Activated B cell treated with CpG ODN at 0.5 μM for 24 hours (primary cell): ENCODE measurements around the gene C2orf76. TPM values are rescaled to one million over a fixed set of nuclear protein-coding genes. Genes with fewer than 3 reads are reported as not detected.

Source experiments
- ATAC-seq: fragments of 200-7000 bp; cut with Tn5 transposase; one replicate; pipeline ENCODE4 v1.10.0; 2021; ENCODE audit warnings: low read depth, mild to moderate bottlenecking, moderate library complexity
- CTCF ChIA-PET: fragments of 350-600 bp; sonication (Branson Sonifier 250); formaldehyde crosslinking; loops from one replicate; lab custom pipeline; 2021; ENCODE audit warnings: antibody characterized with exemption; lab: Charles Lee
- POLR2A ChIA-PET: fragments of 350-600 bp; sonication (Branson Sonifier 250); formaldehyde crosslinking; loops from one replicate; lab custom pipeline; 2021; ENCODE audit warnings: antibody characterized with exemption; lab: Charles Lee
- DNase-seq: peaks from one replicate; pipeline ENCODE4 v3.0.0; 2022
- H3K27ac Mint-ChIP-seq: one replicate; pipeline ENCODE4 v1.8.0; 2020; ENCODE audit warnings: mixed read lengths
- H3K27me3 Mint-ChIP-seq: one replicate; pipeline ENCODE4 v1.8.0; 2021; ENCODE audit warnings: mixed read lengths
- H3K36me3 Mint-ChIP-seq: one replicate; pipeline ENCODE4 v1.8.0; 2021; ENCODE audit warnings: low read depth, mixed read lengths
- H3K4me1 Mint-ChIP-seq: one replicate; pipeline ENCODE4 v1.8.0; 2021; ENCODE audit warnings: mixed read lengths
- H3K4me3 Mint-ChIP-seq: one replicate; pipeline ENCODE4 v1.8.0; 2020; ENCODE audit warnings: mild to moderate bottlenecking, mixed read lengths
- H3K9me3 Mint-ChIP-seq: one replicate; pipeline ENCODE4 v1.8.0; 2020; ENCODE audit warnings: mixed read lengths
- CTCF ChIP-seq: fragments of 200-600 bp; IDR thresholded peaks from one replicate; pipeline ENCODE4 v1.8.0; 2022; ENCODE audit warnings: antibody characterized with exemption, mild to moderate bottlenecking
- intact Hi-C: fragments of 100-400 bp; cut with micrococcal nuclease; formaldehyde crosslinking; loops from one replicate; pipeline ENCODE4 v1.15.1; 2024
- total RNA-seq: library from RNA; stranded (reverse); gene quantifications from 2 replicates; pipeline ENCODE4 v1.2.3, GENCODE V29; 2022

C2orf76 gene
- total RNA-seq, 1 donor from 2014 or later, result 11.0 TPM

GRCh38 chr2:119304847-119305246 lies 61.8 kb downstream of the C2orf76 start:
- Mint-ChIP-seq H3K27me3 (no peaks in the 10 kb centered on the region), H3K27ac (no peak overlapping the region), H3K9me3 (no peaks in the 10 kb centered on the region), H3K4me3 (no peak overlapping the region), H3K4me1 (no peaks in the 10 kb centered on the region), H3K36me3 (peaks cover 1% of the 10 kb centered on the region)
- ATAC-seq, result no peak
- no peak for DNase-seq
- ChIA-PET POLR2A (no interaction called here), CTCF (no interaction called here)
- intact Hi-C loops, result no loop called here
- TF ChIP-seq CTCF, result no peak

- Mint-ChIP-seq H3K4me1 (no peaks in the 10 kb centered on the region), H3K4me3 (no peak overlapping the region), H3K27me3 (no peaks in the 10 kb centered on the region), H3K27ac (no peak overlapping the region), H3K9me3 (no peaks in the 10 kb centered on the region), H3K36me3 (no peaks in the 10 kb centered on the region)
- ATAC-seq (no peak), DNase-seq (no peak)
- ChIA-PET CTCF (interaction anchor here (2.2 kb wide), 1 partner anchor 10 kb away, joined by 10 read pairs; no protein-coding TSS in a partner anchor), POLR2A (no interaction called here)
- TF ChIP-seq CTCF, result no peak
- intact Hi-C loops, result no loop called here
Observed at GRCh38 chr2:119301413-119301812, 65.2 kb downstream of the C2orf76 start.

- Mint-ChIP-seq H3K27ac (no peak overlapping the region), H3K4me3 (no peak overlapping the region), H3K36me3 (no peaks in the 10 kb centered on the region), H3K27me3 (no peaks in the 10 kb centered on the region), H3K4me1 (peaks cover 3% of the 10 kb centered on the region), H3K9me3 (no peaks in the 10 kb centered on the region)
- no peak for TF ChIP-seq CTCF
- ChIA-PET CTCF (no interaction called here), POLR2A (no interaction called here)
- ATAC-seq (no peak), DNase-seq (no peak)
- intact Hi-C loops, result no loop called here
Observed at GRCh38 chr2:119295688-119296375, 70.8 kb downstream of the C2orf76 start.

GRCh38 chr2:119294671-119295070 lies 72.0 kb downstream of the C2orf76 start:
- ChIA-PET POLR2A (no interaction called here), CTCF (no interaction called here)
- Mint-ChIP-seq H3K4me1 (peaks cover 3% of the 10 kb centered on the region), H3K27me3 (no peaks in the 10 kb centered on the region), H3K4me3 (no peak overlapping the region), H3K27ac (no peak overlapping the region), H3K9me3 (no peaks in the 10 kb centered on the region), H3K36me3 (no peaks in the 10 kb centered on the region)
- intact Hi-C loops, result no loop called here
- TF ChIP-seq CTCF, result no peak
- ATAC-seq (no peak), DNase-seq (no peak)

- no peak for TF ChIP-seq CTCF
- Mint-ChIP-seq H3K27me3 (no peaks in the 10 kb centered on the region), H3K4me3 (no peak overlapping the region), H3K9me3 (no peaks in the 10 kb centered on the region), H3K27ac (no peak overlapping the region), H3K4me1 (peaks cover 3% of the 10 kb centered on the region), H3K36me3 (no peaks in the 10 kb centered on the region)
- DNase-seq (no peak), ATAC-seq (no peak)
- intact Hi-C loops, result no loop called here
- CTCF ChIA-PET, result no interaction called here
- POLR2A ChIA-PET, result no interaction called here
Observed at GRCh38 chr2:119293900-119294299, 72.7 kb downstream of the C2orf76 start.
